Suprapubic skin (tissue), 4 donors: Measurements from ENCODE around the gene CLIP1. TPM values are rescaled to one million over a fixed set of nuclear protein-coding genes. Genes with fewer than 3 reads are reported as not detected.

Experiments used
- DNase-seq, 2 donors: peaks; one replicate each; pipeline ENCODE4 v3.0.0-alpha.2; 2019; ENCODE audit warnings: low spot score in 2 of 2
- H3K27ac ChIP-seq: fragments of 200-600 bp; sonication (generic); one replicate; pipeline ENCODE4 v1.5.1; 2019
- H3K27me3 ChIP-seq: fragments of 200-600 bp; sonication (generic); one replicate; pipeline ENCODE4 v1.5.1; 2019
- H3K36me3 ChIP-seq: fragments of 200-600 bp; sonication (generic); one replicate; pipeline ENCODE4 v1.5.1; 2019
- H3K4me1 ChIP-seq: fragments of 200-600 bp; sonication (generic); one replicate; pipeline ENCODE4 v1.5.1; 2019
- H3K4me3 ChIP-seq: fragments of 200-600 bp; sonication (generic); one replicate; pipeline ENCODE4 v1.5.1; 2019; ENCODE audit warnings: mild to moderate bottlenecking
- H3K9me3 ChIP-seq: fragments of 200-600 bp; sonication (generic); one replicate; pipeline ENCODE4 v1.5.1; 2019
- EP300 ChIP-seq: sonication (generic); formaldehyde crosslinking; IDR thresholded peaks from one replicate; pipeline ENCODE4 v1.6.1; 2017; ENCODE audit warnings: antibody characterized with exemption
- POLR2A ChIP-seq, 2 donors: fragments of 450-650 bp; IDR thresholded peaks; one replicate each; pipeline ENCODE4 v1.6.1; 2017; ENCODE audit warnings: antibody characterized with exemption in 2 of 2, mild to moderate bottlenecking in 2 of 2, moderate library complexity in 2 of 2
- POLR2AphosphoS5 ChIP-seq, 3 donors: sonication (generic); formaldehyde crosslinking; IDR thresholded peaks; one replicate each; pipeline ENCODE4 v1.6.1; 2017; ENCODE audit warnings: antibody characterized with exemption in 3 of 3
- WGBS: methylation state at CpG from one replicate; pipeline ENCODE4 v1.1.5; 2018; 5-methylcytosine and 5-hydroxymethylcytosine counted together
- total RNA-seq, 4 donors: library from RNA; depleted of rRNA; stranded (reverse); fragments of >200 nt; gene quantifications; one replicate each; pipeline ENCODE4 v1.1.0, GENCODE V29; 2016
- TF ChIP-seq, protein P1 (sequence below), 2 donors: fragments of 200-600 bp in 1 of 2; fragments of 450-650 bp in 1 of 2; sonication (generic) in 1 of 2; IDR thresholded peaks; one replicate each; pipeline ENCODE4 v1.5.1; 2016 to 2019; ENCODE audit warnings: antibody characterized with exemption in 2 of 2, mild to moderate bottlenecking in 1 of 2, moderate library complexity in 1 of 2

CLIP1 gene
- total RNA-seq, 4 donors from 2014 or later, result 107 to 170 (median 149) TPM

DNA sequence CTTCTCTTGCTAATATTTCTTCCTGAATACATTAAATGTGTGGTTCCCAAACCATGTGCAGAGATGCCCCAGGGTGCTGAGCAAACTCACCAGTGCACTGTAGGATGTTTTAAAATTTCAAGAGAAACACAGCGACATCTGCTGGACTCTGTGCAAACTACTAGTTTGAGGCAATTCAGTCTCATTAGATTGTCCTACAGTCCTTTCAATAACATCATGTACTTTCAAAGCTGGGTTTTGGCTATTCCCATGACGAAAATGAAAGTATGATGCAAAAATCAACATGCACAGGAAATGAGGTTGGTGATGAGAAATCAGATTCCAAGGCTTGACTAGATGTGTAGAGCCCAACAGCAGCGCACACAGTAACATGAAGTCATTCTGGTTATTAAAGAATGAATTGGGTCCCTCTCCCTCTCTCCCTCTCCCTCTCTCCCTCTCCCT is 66.3 kb downstream of the CLIP1 start:
- WGBS, result 38% methylated on average over 3 of the region's 3 CpGs
- no peaks in the 10 kb centered on the region for H3K9me3 ChIP-seq
- no peaks in the 10 kb centered on the region for H3K4me1 ChIP-seq
- TF ChIP-seq EP300 (no peak), POLR2A (IDR thresholded peaks at IDR 0.05) (no peak), POLR2AphosphoS5 (IDR thresholded peaks at IDR 0.05) (no peak)
- TF ChIP-seq, protein P1, sequence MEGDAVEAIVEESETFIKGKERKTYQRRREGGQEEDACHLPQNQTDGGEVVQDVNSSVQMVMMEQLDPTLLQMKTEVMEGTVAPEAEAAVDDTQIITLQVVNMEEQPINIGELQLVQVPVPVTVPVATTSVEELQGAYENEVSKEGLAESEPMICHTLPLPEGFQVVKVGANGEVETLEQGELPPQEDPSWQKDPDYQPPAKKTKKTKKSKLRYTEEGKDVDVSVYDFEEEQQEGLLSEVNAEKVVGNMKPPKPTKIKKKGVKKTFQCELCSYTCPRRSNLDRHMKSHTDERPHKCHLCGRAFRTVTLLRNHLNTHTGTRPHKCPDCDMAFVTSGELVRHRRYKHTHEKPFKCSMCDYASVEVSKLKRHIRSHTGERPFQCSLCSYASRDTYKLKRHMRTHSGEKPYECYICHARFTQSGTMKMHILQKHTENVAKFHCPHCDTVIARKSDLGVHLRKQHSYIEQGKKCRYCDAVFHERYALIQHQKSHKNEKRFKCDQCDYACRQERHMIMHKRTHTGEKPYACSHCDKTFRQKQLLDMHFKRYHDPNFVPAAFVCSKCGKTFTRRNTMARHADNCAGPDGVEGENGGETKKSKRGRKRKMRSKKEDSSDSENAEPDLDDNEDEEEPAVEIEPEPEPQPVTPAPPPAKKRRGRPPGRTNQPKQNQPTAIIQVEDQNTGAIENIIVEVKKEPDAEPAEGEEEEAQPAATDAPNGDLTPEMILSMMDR (IDR thresholded peaks at IDR 0.05), result peak; percentile 47 to 68
- peaks cover 78% of the 10 kb centered on the region for H3K36me3 ChIP-seq
- H3K27me3 ChIP-seq, result no peaks in the 10 kb centered on the region
- no peak for DNase-seq
- no peak overlapping the region for H3K4me3 ChIP-seq
- no peak overlapping the region for H3K27ac ChIP-seq

DNA sequence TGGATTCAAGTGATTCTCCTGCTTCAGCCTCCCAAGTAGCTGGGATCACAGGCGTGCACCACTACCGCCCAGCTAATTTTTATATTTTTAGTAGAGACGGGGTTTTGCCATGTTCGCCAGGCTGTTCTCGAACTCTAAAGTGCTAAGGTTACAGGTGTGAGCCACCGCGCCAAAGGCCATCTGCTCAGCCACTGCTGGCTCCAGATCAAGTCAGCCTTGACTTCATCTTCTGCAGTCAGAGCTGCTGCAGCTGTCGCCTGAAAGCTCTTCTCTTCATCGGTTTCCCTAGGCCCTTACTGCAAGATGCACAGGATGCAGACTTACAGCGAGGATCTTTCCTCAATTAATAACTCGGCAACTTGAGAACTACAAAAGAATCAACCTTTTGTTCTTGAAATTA is 66.8 kb downstream of the CLIP1 start:
- Histone ChIP-seq H3K36me3 (peaks cover 77% of the 10 kb centered on the region), H3K27me3 (no peaks in the 10 kb centered on the region), H3K9me3 (no peaks in the 10 kb centered on the region), H3K4me3 (no peak overlapping the region), H3K27ac (no peak overlapping the region), H3K4me1 (no peaks in the 10 kb centered on the region)
- no peak for TF ChIP-seq POLR2AphosphoS5 (IDR thresholded peaks at IDR 0.05)
- TF ChIP-seq, protein P1 (IDR thresholded peaks at IDR 0.05), result no peak
- TF ChIP-seq EP300, result no peak
- no peak for TF ChIP-seq POLR2A (IDR thresholded peaks at IDR 0.05)
- DNase-seq, result no peak
- 88% methylated on average over 11 of the region's 11 CpGs for WGBS

DNA sequence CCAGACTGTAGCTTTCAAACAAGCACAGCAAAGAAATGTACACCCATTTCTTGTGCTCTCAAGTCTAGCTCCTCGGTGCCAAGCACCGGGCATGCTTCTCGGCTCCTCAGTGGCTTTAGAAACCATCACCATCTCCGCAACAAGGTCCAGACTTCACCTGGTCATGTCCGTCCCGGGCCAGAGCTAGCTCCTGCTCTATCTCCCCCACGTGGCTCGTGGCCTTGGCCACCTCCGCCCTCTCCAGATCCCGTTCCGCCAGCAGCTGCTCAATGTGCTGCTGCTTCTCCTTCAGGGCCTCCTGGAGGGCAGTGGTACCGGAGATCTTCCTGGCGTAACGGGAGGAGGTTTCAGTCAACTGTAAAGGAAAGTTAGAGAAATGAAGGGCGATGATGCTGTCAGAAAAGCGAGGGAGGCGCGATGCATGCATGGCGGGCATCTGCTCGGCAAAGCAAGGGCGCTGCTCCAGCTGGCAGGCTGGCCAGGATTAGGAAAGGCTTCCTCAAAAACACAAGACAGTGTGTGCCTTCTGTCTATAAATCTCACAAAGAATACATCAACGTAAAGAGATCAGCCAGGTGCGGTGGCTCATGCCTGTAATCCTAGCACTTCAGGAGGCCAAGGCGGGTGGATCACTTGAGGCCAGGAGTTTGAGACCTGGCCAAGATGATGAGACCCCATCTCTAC is 67.4 kb downstream of the CLIP1 start:
- 86% methylated on average over 24 of the region's 24 CpGs for WGBS
- Histone ChIP-seq H3K27ac (no peak overlapping the region), H3K9me3 (no peaks in the 10 kb centered on the region), H3K27me3 (no peaks in the 10 kb centered on the region), H3K36me3 (peaks cover 77% of the 10 kb centered on the region), H3K4me3 (no peak overlapping the region), H3K4me1 (no peaks in the 10 kb centered on the region)
- TF ChIP-seq, protein P1 (IDR thresholded peaks at IDR 0.05), result no peak
- TF ChIP-seq POLR2AphosphoS5 (IDR thresholded peaks at IDR 0.05), result no peak
- DNase-seq, result no peak

DNA sequence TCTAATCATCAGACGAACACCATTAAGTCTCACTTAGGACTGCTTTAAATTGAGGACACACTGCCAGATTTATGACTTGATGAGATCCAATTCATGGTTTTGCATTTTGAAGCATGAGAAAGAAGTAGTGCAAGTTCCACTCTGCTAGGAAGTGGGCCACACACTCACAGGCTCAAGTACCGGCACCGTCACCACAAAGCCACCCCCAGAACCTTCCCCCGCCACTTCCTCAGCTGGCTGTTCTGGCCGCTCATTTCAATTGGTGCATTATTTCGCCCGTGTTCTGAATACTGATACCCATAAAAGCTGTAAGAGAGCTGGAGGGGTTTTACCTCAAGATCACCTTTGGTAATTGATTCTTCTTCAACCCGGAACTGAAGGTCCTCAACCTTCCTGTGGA is 70.1 kb downstream of the CLIP1 start:
- no peak for TF ChIP-seq EP300
- no peak for TF ChIP-seq POLR2A (IDR thresholded peaks at IDR 0.05)
- TF ChIP-seq, protein P1 (IDR thresholded peaks at IDR 0.05), result no peak
- TF ChIP-seq POLR2AphosphoS5 (IDR thresholded peaks at IDR 0.05), result no peak
- Histone ChIP-seq H3K27me3 (no peaks in the 10 kb centered on the region), H3K9me3 (no peaks in the 10 kb centered on the region), H3K36me3 (peaks cover 73% of the 10 kb centered on the region), H3K4me1 (no peaks in the 10 kb centered on the region), H3K27ac (no peak overlapping the region), H3K4me3 (no peak overlapping the region)
- 93% methylated on average over 8 of the region's 8 CpGs for WGBS
- DNase-seq, result no peak

- WGBS, result 68% methylated on average over 7 of the region's 7 CpGs
- no peak for TF ChIP-seq EP300
- TF ChIP-seq, protein P1 (IDR thresholded peaks at IDR 0.05), result peak in 1 of 2 donors; percentile 19
- Histone ChIP-seq H3K36me3 (peaks cover 81% of the 10 kb centered on the region), H3K9me3 (no peaks in the 10 kb centered on the region), H3K27me3 (no peaks in the 10 kb centered on the region), H3K4me3 (no peak overlapping the region), H3K27ac (no peak overlapping the region), H3K4me1 (no peaks in the 10 kb centered on the region)
- no peak for DNase-seq
Observed at GRCh38 chr12:122350141-122350848, 72.2 kb downstream of the CLIP1 start.
